Measurements from ENCODE around the gene CALY.

DNA sequence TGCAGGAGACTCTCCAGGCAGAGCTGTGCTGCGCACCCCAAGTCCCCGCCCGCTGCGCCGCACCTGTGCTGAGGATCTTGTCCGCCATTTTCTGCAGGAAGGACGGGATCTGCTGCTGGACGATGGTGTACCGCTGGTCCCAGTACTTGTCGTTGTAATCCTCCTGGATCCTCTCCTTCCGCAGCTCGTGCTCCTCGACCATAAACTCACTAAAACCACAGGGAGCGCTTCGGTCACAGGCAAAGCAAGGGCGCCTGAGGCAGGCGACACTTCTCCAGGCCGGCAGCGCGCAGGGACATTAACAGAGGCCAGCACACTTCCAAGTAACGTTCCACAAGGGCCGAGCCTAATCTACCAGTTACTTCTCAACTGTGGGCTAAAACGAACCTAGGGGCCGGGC lies 46.9 kb downstream of the CALY start:
- TF ChIP-seq RAD21 (IDR thresholded peaks at IDR 0.05; ENCODE audit: low read depth) (no peak), REST (IDR thresholded peaks at IDR 0.05; ENCODE audit: low read depth) (no peak), YY1 (IDR thresholded peaks at IDR 0.05; ENCODE audit: low read depth) (no peak), TAF1 (IDR thresholded peaks at IDR 0.05; ENCODE audit: low read depth) (no peak), FOXM1 (IDR thresholded peaks at IDR 0.05; ENCODE audit: borderline replicate concordance, low read depth) (no peak), EP300 (IDR thresholded peaks at IDR 0.05; ENCODE audit: borderline replicate concordance) (no peak), MAX (IDR thresholded peaks at IDR 0.05) (no peak), CREB1 (IDR thresholded peaks at IDR 0.05; ENCODE audit: low read depth) (no peak), CEBPB (IDR thresholded peaks at IDR 0.05) (no peak)
